A204.1 (cell line): Measurements from ENCODE around the gene TMEM258.

ENCODE experiments used
- FAIRE-seq: peaks from 2 replicates; lab custom pipeline; 2012; peaks lifted over from hg19 to GRCh38; lab: Jason Lieb, UNC

Gene TMEM258

GRCh38 chr11:61739966-61740365 lies 52.4 kb downstream of the TMEM258 start:
- FAIRE-seq, result no peak

DNA sequence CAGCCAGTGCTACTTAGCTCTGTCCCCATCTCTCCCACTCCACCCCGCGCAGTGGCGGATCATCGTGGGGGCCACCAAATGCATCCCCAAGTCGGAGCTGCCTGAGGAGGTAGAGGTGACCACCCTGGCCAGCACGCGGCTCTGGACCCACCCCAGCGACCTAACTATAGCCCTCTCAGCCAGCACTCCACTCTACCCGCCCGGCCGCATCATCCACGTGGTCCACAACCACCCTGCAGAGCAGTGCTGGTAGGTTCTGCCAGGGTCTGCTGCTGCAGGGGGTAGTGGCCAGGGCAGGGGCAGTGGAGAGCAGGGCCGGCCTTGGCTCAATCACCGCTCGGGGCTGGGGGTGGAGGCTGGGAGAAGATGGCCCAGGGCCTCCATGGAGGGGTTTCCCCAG lies 53.0 kb downstream of the TMEM258 start:
- FAIRE-seq, result no peak
